GM18505 (cell line): Measurements from ENCODE around the gene ARL14.

Source experiments
- ATAC-seq: cut with Tn5 transposase; IDR thresholded peaks from one replicate; pipeline ENCODE4 v1.9.1; 2021; ENCODE audit not compliant: unreplicated experiment
- POLR2A ChIP-seq: IDR thresholded peaks from 4 replicates; pipeline ENCODE4 v1.6.1; 2011; ENCODE audit warnings: borderline replicate concordance; ENCODE audit not compliant: insufficient read depth, insufficient read length; ENCODE audit errors: extremely low read depth

ARL14 gene

GRCh38 chr3:160719710-160720109 is 42.8 kb downstream of the ARL14 start:
- no peak for ATAC-seq
- TF ChIP-seq POLR2A: no peak

DNA sequence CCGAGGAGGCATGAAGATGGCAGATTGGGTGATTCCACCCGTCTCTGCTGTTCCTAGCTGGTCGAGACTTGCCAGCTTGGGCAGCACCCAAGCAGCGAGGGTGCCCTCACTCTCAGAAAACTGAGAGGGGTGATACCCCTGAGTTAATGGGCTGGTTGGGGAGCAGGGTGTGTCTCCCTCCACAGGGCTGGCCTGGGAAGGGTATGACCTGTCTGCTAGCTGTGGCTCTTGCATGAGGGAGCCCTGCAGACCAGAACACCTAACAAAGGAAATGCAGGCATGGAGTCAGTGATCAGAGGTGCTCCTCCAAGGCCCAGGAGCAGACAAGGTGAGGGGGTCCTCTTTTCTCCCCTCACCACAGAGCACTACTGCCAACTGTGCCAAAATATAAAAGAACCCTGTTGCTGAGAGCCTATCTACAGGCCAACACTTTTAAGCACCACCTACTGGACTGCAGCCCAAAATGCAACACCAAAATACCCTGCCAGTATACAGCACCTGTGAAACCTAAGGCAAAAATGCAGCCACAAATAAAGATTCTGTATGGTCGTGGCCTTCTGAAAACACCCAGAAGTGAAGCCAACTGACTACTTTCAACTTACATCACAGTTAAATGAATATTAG is 43.3 kb downstream of the ARL14 start:
- no peak for TF ChIP-seq POLR2A
- ATAC-seq: no peak

DNA sequence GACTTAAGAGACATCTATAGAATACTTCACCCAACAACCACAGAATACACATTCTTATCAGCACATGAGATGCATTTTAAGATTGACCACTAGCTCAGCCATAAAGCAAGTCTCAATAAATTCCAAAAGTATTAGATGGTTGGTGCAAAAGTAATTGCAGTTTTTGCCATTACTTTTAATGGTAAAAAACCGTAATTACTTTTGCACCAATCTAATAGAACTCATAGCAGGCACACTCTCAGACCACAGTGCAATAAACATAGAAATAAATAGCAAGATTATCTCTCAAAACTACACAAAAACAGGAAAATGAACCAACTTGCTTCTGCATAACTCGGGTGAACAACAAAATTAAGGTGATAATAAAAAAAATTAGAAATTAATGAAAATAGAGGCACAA is 45.4 kb downstream of the ARL14 start:
- no peak for ATAC-seq

DNA sequence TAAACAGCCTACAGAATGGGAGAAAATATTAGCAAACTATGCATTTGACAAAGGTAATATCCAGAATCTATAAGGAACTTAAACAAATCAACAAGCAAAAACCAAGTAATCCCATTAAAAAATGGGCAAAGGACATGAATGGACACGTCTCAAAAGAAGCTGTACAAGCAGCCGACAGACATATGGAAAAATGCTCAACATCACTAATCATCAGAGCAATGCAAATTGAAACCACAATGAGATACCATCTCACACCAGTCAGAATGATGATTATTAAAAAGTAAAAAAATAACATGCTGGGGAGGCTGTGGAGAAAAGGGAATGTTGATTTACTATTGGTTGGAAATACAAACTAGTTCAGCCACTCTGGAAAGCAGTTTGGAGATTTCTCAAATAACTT is 48.4 kb downstream of the ARL14 start:
- no peak for TF ChIP-seq POLR2A
- ATAC-seq: no peak

More for the DNA sequence above, 45.4 kb downstream of the ARL14 start:
- no peak for TF ChIP-seq POLR2A
